Loucy (cell line): ENCODE measurements around the gene KLHL35.

Experiments used
- H2AFZ ChIP-seq: fragments of 200-600 bp; sonication (generic); 2 replicates; pipeline ENCODE4 v1.6.0; 2016; ENCODE audit warnings: antibody characterized with exemption, mild to moderate bottlenecking, low read length, moderate library complexity
- H3F3A ChIP-seq: fragments of 200-600 bp; 2 replicates; pipeline ENCODE4 v1.6.0; 2016; ENCODE audit warnings: antibody characterized with exemption, low read depth, mild to moderate bottlenecking
- H3K27me3 ChIP-seq: fragments of 200-600 bp; sonication (generic); 2 replicates; pipeline ENCODE4 v1.6.1; 2014; ENCODE audit warnings: low read length, mild to moderate bottlenecking; ENCODE audit not compliant: insufficient read depth, poor library complexity, severe bottlenecking
- H3K36me3 ChIP-seq: fragments of 200-600 bp; sonication (generic); 2 replicates; pipeline ENCODE4 v1.6.1; 2016; ENCODE audit warnings: low read length; ENCODE audit not compliant: insufficient read depth
- H3K4me1 ChIP-seq: fragments of 200-600 bp; sonication (generic); 2 replicates; pipeline ENCODE4 v1.5.1; 2014; ENCODE audit warnings: low read length, mild to moderate bottlenecking; ENCODE audit not compliant: insufficient read depth, poor library complexity, severe bottlenecking
- H3K4me2 ChIP-seq: fragments of 200-600 bp; sonication (generic); 2 replicates; pipeline ENCODE4 v1.6.0; 2014; ENCODE audit warnings: antibody characterized with exemption, low read length, low read depth, mild to moderate bottlenecking; ENCODE audit not compliant: poor library complexity, severe bottlenecking
- H3K4me3 ChIP-seq: fragments of 200-600 bp; sonication (generic); 2 replicates; pipeline ENCODE4 v1.5.1; 2014; ENCODE audit warnings: low read length, mild to moderate bottlenecking, mixed read lengths; ENCODE audit not compliant: poor library complexity, severe bottlenecking
- H3K79me2 ChIP-seq: fragments of 200-600 bp; sonication (generic); 2 replicates; pipeline ENCODE4 v1.6.1; 2014; ENCODE audit warnings: low read length; ENCODE audit not compliant: insufficient read depth
- H3K9ac ChIP-seq: fragments of 200-600 bp; sonication (generic); 2 replicates; pipeline ENCODE4 v1.6.0; 2014; ENCODE audit warnings: mild to moderate bottlenecking, low read depth, low read length, moderate library complexity; ENCODE audit not compliant: poor library complexity, severe bottlenecking
- H3K9me2 ChIP-seq: fragments of 200-600 bp; sonication (generic); replicated peaks from 2 replicates; pipeline ENCODE4 v1.6.1; 2016; ENCODE audit warnings: low read depth, low read length, mixed read lengths
- H3K9me3 ChIP-seq: fragments of 200-600 bp; sonication (generic); 2 replicates; pipeline ENCODE4 v1.6.1; 2014; ENCODE audit warnings: mild to moderate bottlenecking, antibody characterized with exemption, low read length, low read depth; ENCODE audit not compliant: insufficient read depth
- H4K20me1 ChIP-seq: fragments of 200-600 bp; sonication (generic); 2 replicates; pipeline ENCODE4 v1.6.0; 2014; ENCODE audit warnings: antibody characterized with exemption, low read length, mild to moderate bottlenecking; ENCODE audit not compliant: insufficient read depth, poor library complexity, severe bottlenecking
- CTCF ChIP-seq: fragments of 200-600 bp; sonication (generic); conservative IDR thresholded peaks from 2 replicates; pipeline ENCODE4 v1.5.1; 2014; ENCODE audit warnings: mild to moderate bottlenecking, antibody characterized with exemption, low read length
- EZH2phosphoT487 ChIP-seq: fragments of 200-600 bp; IDR thresholded peaks from 2 replicates; pipeline ENCODE4 v1.6.1; 2018; ENCODE audit warnings: antibody characterized with exemption, mild to moderate bottlenecking, moderate library complexity, borderline replicate concordance

KLHL35 gene

GRCh38 chr11:75436806-75437205 is 3.8 kb upstream of the KLHL35 start:
- Histone ChIP-seq H3K36me3 (no peaks in the 10 kb centered on the region), H2AFZ (no peak overlapping the region), H4K20me1 (no peaks in the 10 kb centered on the region), H3K9me3 (no peaks in the 10 kb centered on the region), H3K4me1 (no peaks in the 10 kb centered on the region), H3F3A (no peaks in the 10 kb centered on the region), H3K9ac (no peak overlapping the region), H3K4me3 (no peak overlapping the region), H3K4me2 (no peak overlapping the region), H3K9me2 (no peaks in the 10 kb centered on the region), H3K79me2 (no peaks in the 10 kb centered on the region), H3K27me3 (no peaks in the 10 kb centered on the region)
- TF ChIP-seq EZH2phosphoT487 (no peak), CTCF (no peak)

DNA sequence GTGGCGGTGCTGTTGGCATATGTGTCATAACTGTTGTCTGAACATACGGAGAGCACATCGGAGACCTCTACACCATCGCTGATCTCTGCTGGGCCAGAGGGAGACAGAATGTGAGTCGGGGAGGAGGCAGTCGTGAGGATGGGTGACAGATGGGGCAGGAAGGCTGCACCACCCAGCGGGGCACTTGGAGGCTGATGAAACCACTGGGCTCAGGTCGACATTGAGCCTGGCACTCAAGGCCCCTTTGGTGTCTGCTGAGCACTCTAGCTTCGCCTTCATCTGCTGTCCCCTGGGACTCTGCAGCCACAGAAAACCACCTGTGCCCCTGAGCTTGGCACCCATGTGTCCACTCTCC is 2.5 kb upstream of the KLHL35 start:
- H2AFZ ChIP-seq: no peak overlapping the region
- no peak overlapping the region for H3K4me2 ChIP-seq
- no peaks in the 10 kb centered on the region for H3K4me1 ChIP-seq
- TF ChIP-seq EZH2phosphoT487: no peak
- no peak for TF ChIP-seq CTCF
- H3K36me3 ChIP-seq: no peaks in the 10 kb centered on the region
- H3K9ac ChIP-seq: no peak overlapping the region
- H4K20me1 ChIP-seq: no peaks in the 10 kb centered on the region
- no peaks in the 10 kb centered on the region for H3K79me2 ChIP-seq
- no peak overlapping the region for H3K4me3 ChIP-seq
- H3K27me3 ChIP-seq: no peaks in the 10 kb centered on the region
- H3F3A ChIP-seq: no peaks in the 10 kb centered on the region
- no peaks in the 10 kb centered on the region for H3K9me2 ChIP-seq
- no peaks in the 10 kb centered on the region for H3K9me3 ChIP-seq

GRCh38 chr11:75434886-75435570 is 2.0 kb upstream of the KLHL35 start:
- Histone ChIP-seq H4K20me1 (no peaks in the 10 kb centered on the region), H3K4me1 (no peaks in the 10 kb centered on the region), H3K4me3 (no peak overlapping the region), H3K79me2 (no peaks in the 10 kb centered on the region), H3F3A (no peaks in the 10 kb centered on the region), H3K36me3 (no peaks in the 10 kb centered on the region), H2AFZ (no peak overlapping the region), H3K27me3 (no peaks in the 10 kb centered on the region), H3K4me2 (no peak overlapping the region), H3K9ac (no peak overlapping the region), H3K9me3 (no peaks in the 10 kb centered on the region), H3K9me2 (no peaks in the 10 kb centered on the region)
- TF ChIP-seq EZH2phosphoT487: no peak
- TF ChIP-seq CTCF: no peak
